Progenitor cell of endocrine pancreas (in vitro differentiated cells): ENCODE data around the gene NDUFS4. TPM values are rescaled to one million over a fixed set of nuclear protein-coding genes. Genes with fewer than 3 reads are reported as not detected.

Experiments
- DNase-seq: peaks from one replicate; pipeline ENCODE4 v3.0.0; 2021; ENCODE audit warnings: low spot score; ENCODE audit not compliant: unreplicated experiment
- H3K27ac Mint-ChIP-seq: 2 replicates; pipeline ENCODE4 v1.8.0; 2021; ENCODE audit warnings: mild to moderate bottlenecking, moderate library complexity, mixed read lengths
- H3K27me3 Mint-ChIP-seq: 2 replicates; pipeline ENCODE4 v1.8.0; 2021; ENCODE audit warnings: mixed read lengths
- H3K36me3 Mint-ChIP-seq: 2 replicates; pipeline ENCODE4 v1.8.0; 2022; ENCODE audit warnings: mixed read lengths; ENCODE audit not compliant: insufficient read depth
- H3K4me1 Mint-ChIP-seq: 2 replicates; pipeline ENCODE4 v1.8.0; 2021; ENCODE audit warnings: low read depth, mixed read lengths
- H3K4me3 Mint-ChIP-seq: 2 replicates; pipeline ENCODE4 v1.8.0; 2021; ENCODE audit warnings: low read depth, mild to moderate bottlenecking, moderate library complexity, mixed read lengths
- H3K9me3 Mint-ChIP-seq: 2 replicates; pipeline ENCODE4 v1.8.0; 2021; ENCODE audit warnings: low read depth, mixed read lengths
- CTCF ChIP-seq: fragments of 200-600 bp; sonication (generic); IDR thresholded peaks from one replicate; pipeline ENCODE4 v1.5.0; 2021; ENCODE audit warnings: antibody characterized with exemption, mild to moderate bottlenecking; ENCODE audit not compliant: unreplicated experiment
- total RNA-seq: library from RNA; stranded (reverse); gene quantifications from 2 replicates; pipeline ENCODE4 v1.2.1, GENCODE V29; 2021

Gene NDUFS4
- total RNA-seq, 1 donor from 2014 or later = 62.7 TPM

GRCh38 chr5:53557386-53557785 lies 3.1 kb upstream of the NDUFS4 start:
- Mint-ChIP-seq H3K9me3 (peaks cover 7% of the 10 kb centered on the region), H3K27me3 (no peaks in the 10 kb centered on the region), H3K4me3 (no peak overlapping the region)

GRCh38 chr5:53558966-53559365 lies 1.5 kb upstream of the NDUFS4 start:
- DNase-seq = no peak
- Mint-ChIP-seq H3K9me3 (peaks cover 7% of the 10 kb centered on the region), H3K36me3 (no peaks in the 10 kb centered on the region), H3K4me3 (no peak overlapping the region), H3K27me3 (no peaks in the 10 kb centered on the region), H3K27ac (no peak overlapping the region), H3K4me1 (peaks cover 11% of the 10 kb centered on the region)
- TF ChIP-seq CTCF = no peak

More at GRCh38 chr5:53557386-53557785, 3.1 kb upstream of the NDUFS4 start:
- Mint-ChIP-seq H3K27ac (no peak overlapping the region), H3K4me1 (peaks cover 13% of the 10 kb centered on the region), H3K36me3 (no peaks in the 10 kb centered on the region)
- no peak for TF ChIP-seq CTCF
- no peak for DNase-seq

GRCh38 chr5:53560028-53560427 lies 411 bp upstream of the NDUFS4 start:
- Mint-ChIP-seq H3K27ac (peak overlapping the region; percentile 98), H3K4me1 (peaks cover 11% of the 10 kb centered on the region)

GRCh38 chr5:53568401-53568800 lies 8.0 kb downstream of the NDUFS4 start:
- Mint-ChIP-seq H3K9me3 (no peaks in the 10 kb centered on the region), H3K36me3 (peaks cover 5% of the 10 kb centered on the region), H3K4me3 (no peak overlapping the region), H3K27ac (no peak overlapping the region), H3K4me1 (peaks cover 6% of the 10 kb centered on the region), H3K27me3 (no peaks in the 10 kb centered on the region)
- no peak for DNase-seq
- TF ChIP-seq CTCF = no peak

More at GRCh38 chr5:53560028-53560427, 411 bp upstream of the NDUFS4 start:
- DNase-seq = no peak
- H3K36me3 Mint-ChIP-seq = no peaks in the 10 kb centered on the region
- no peaks in the 10 kb centered on the region for H3K27me3 Mint-ChIP-seq
- no peak for TF ChIP-seq CTCF
- H3K4me3 Mint-ChIP-seq = peak overlapping the region; percentile 98
- H3K9me3 Mint-ChIP-seq = peaks cover 7% of the 10 kb centered on the region

GRCh38 chr5:53568871-53569270 lies 8.4 kb downstream of the NDUFS4 start:
- peaks cover 5% of the 10 kb centered on the region for H3K36me3 Mint-ChIP-seq
- H3K9me3 Mint-ChIP-seq = no peaks in the 10 kb centered on the region
- H3K4me3 Mint-ChIP-seq = no peak overlapping the region
- TF ChIP-seq CTCF = no peak
- H3K27ac Mint-ChIP-seq = no peak overlapping the region
- peaks cover 6% of the 10 kb centered on the region for H3K4me1 Mint-ChIP-seq
- no peaks in the 10 kb centered on the region for H3K27me3 Mint-ChIP-seq
- DNase-seq = no peak
